Measurements from ENCODE around the gene CDH4. TPM values are rescaled to one million over a fixed set of nuclear protein-coding genes. Genes with fewer than 3 reads are reported as not detected.

CDH4 gene
- total RNA-seq, 4 donors from 2014 or later, result under 0.01 to 0.56 (median 0.19) TPM; not detected in 1

GRCh38 chr20:61385296-61385695, 133.2 kb downstream of the CDH4 start:
- no peak for DNase-seq (ENCODE audit: low spot score)
- no peak for TF ChIP-seq CTCF (IDR thresholded peaks at IDR 0.05)
- ATAC-seq (ENCODE audit: low FRiP score), result no peak

- ATAC-seq (ENCODE audit: low FRiP score) (no peak), DNase-seq (ENCODE audit: low spot score) (no peak)
- no peak for TF ChIP-seq CTCF (IDR thresholded peaks at IDR 0.05)
These were observed 133.7 kb downstream of the CDH4 start for GRCh38 chr20:61385731-61386130.

DNA sequence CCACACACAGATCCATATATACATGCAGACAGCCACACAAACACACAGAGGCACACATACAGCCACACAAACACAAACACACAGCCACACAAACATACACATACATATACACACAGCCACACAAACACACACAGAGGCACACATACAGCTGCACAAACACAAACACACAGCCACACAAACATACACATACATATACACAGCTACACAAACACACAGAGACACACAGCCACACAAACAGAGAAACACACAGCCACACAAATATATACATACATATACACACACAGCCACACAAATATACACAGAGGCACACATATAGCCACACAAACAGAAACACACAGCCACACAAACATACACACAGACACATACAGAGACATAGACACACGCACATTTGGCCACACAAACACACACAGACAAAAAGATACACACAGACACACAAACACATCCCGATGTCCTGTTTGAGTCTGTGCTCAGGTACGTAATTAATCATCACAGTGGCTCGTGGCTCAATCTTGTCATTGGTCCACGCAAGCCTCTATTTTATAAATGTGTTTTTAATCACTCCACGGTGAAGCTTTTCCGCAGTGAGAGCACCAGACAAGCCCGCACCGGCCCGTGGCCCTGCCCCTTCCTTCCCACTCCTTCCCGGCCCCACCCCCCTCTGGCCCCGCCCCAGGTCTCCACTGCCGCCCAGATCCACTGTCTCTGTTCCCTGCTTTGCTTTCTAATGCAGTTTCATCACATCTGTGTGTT, 135.3 kb downstream of the CDH4 start:
- ATAC-seq (ENCODE audit: low FRiP score) (no peak), DNase-seq (ENCODE audit: low spot score) (no peak)
- no peak for TF ChIP-seq CTCF (IDR thresholded peaks at IDR 0.05)

DNA sequence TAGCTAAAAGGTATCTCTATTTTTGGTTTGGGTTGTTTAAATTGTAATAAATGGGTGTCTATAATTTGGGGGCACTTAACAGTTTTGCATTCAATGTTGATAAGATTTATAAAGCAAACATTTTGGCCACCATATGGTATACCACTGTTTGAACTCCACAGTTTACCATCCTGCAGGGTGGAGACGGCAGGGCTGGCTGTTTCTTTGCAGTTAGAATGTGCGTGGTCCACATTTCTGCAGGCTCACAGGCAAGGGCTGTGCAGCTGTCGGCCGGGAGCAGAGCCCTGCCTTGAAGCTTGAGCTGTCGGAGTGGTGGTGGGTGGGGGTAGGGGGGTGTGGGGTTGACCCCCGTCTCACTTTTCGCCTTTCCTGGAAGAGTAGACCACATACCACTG, 135.9 kb downstream of the CDH4 start:
- DNase-seq (ENCODE audit: low spot score), result no peak
- no peak for ATAC-seq (ENCODE audit: low FRiP score)
- TF ChIP-seq CTCF (IDR thresholded peaks at IDR 0.05), result no peak

- no peak for ATAC-seq (ENCODE audit: low FRiP score)
- no peak for TF ChIP-seq CTCF (IDR thresholded peaks at IDR 0.05)
- DNase-seq (ENCODE audit: low spot score), result no peak
These were observed 137.0 kb downstream of the CDH4 start for GRCh38 chr20:61389077-61389476.

GRCh38 chr20:61391185-61391584, 139.1 kb downstream of the CDH4 start:
- ATAC-seq (ENCODE audit: low FRiP score), result no peak
- no peak for TF ChIP-seq CTCF (IDR thresholded peaks at IDR 0.05)

DNA sequence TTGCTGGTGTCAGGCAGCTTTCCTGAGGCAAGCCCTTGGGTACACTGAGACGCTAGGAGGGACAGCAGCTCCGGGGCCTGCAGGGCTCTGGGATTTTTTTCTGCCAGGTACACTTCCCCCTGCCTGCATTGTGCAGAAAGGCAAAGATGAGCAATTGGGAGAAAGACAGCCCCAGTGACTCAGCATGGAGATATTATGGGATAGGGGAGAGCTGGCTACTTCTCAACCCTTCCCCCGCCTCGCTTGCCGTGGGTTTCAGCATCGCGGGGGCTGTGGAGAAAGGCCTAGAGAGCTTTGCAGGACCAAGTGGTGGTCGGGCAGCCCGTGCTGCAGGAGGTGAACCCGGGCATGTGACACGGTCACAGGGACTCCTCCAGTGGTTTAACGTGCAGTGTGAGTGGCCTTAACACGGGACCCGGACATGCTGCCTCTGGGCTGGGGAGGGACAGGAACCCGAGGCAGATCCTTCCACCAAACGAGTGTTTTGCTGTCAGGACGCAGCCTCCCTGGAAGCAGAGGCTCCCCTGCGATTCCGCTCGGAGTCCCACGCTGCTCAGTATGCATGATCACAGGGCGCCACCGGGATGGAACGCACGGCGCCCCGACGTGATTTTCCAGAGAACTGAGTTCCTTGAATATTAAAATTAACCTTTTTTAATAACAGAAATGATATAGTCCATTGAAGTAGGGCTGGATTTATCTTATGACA, 139.9 kb downstream of the CDH4 start:
- no peak for TF ChIP-seq CTCF (IDR thresholded peaks at IDR 0.05)
- no peak for DNase-seq (ENCODE audit: low spot score)
- ATAC-seq (ENCODE audit: low FRiP score), result no peak

More at GRCh38 chr20:61391185-61391584, 139.1 kb downstream of the CDH4 start:
- DNase-seq (ENCODE audit: low spot score), result no peak
